K562 (cell line): ENCODE results near the gene EWSR1. TPM values are rescaled to one million over a fixed set of nuclear protein-coding genes. Genes with fewer than 3 reads are reported as not detected.

Experiments
- ARID2 ChIP-seq: fragments of 450-650 bp; IDR thresholded peaks from 2 replicates; pipeline ENCODE4 v1.6.1; 2017; ENCODE audit warnings: antibody characterized with exemption, mild to moderate bottlenecking
- CTBP1 ChIP-seq: fragments of 450-650 bp; IDR thresholded peaks from 2 replicates; pipeline ENCODE4 v1.6.1; 2016; ENCODE audit warnings: borderline replicate concordance
- ERF ChIP-seq: fragments of 450-650 bp; formaldehyde crosslinking; IDR thresholded peaks from 2 replicates; pipeline ENCODE4 v1.4.0; 2020; ENCODE audit warnings: mild to moderate bottlenecking, mixed read lengths
- ETV5 ChIP-seq: sonication (generic); formaldehyde crosslinking; IDR thresholded peaks from 2 replicates; pipeline ENCODE4 v1.4.0; 2020; ENCODE audit warnings: low read depth, mild to moderate bottlenecking, missing genetic modification reagents
- FOXK1 ChIP-seq: sonication (generic); formaldehyde crosslinking; IDR thresholded peaks from 2 replicates; pipeline ENCODE4 v1.8.0; 2022; ENCODE audit warnings: missing genetic modification reagents, mild to moderate bottlenecking, borderline replicate concordance
- MAFK ChIP-seq: IDR thresholded peaks from 2 replicates; pipeline ENCODE4 v1.6.1; 2011; ENCODE audit warnings: low read length, improper control_type of control experiment
- PRPF4 ChIP-seq: fragments of 200-400 bp; formaldehyde crosslinking; IDR thresholded peaks from one replicate; pipeline ENCODE4 v1.6.1; 2017; ENCODE audit warnings: low read length, low read depth, mild to moderate bottlenecking; ENCODE audit not compliant: insufficient read depth, poor library complexity, severe bottlenecking
- SPI1 ChIP-seq: IDR thresholded peaks from 2 replicates; pipeline ENCODE4 v1.6.1; 2011; ENCODE audit warnings: low read depth, low read length, control low read depth, borderline replicate concordance
- TCFL5 ChIP-seq: fragments of 250-450 bp; sonication (Bioruptor Pico); conservative IDR thresholded peaks from 2 replicates; pipeline ENCODE4 v1.6.1; 2021; ENCODE audit warnings: mild to moderate bottlenecking, moderate library complexity, matching md5 sums
- ZNF282 ChIP-seq: sonication (generic); formaldehyde crosslinking; IDR thresholded peaks from 2 replicates; pipeline ENCODE4 v1.8.1; 2023; ENCODE audit warnings: missing genetic modification reagents
- polyA plus RNA-seq, 8 experiments: library from polyadenylated mRNA; depleted of rRNA in 4 of 8; stranded (reverse) in 5 of 8; unstranded in 3 of 8; fragments of >200 nt; fragmentation: Nextera tagmentation in 2 of 8; fragmentation: Illumina TruSeq in 1 of 8; extraction: Ambion mirVana in 2 of 8; extraction: Trizol in 1 of 8; gene quantifications; 2 replicates each; pipeline versions ENCODE4 v1.2.1 to v1.2.3, GENCODE V29; 2011 to 2014; ENCODE audit warnings: inconsistent platforms in 1 of 8, missing spikeins in 1 of 8
- total RNA-seq, 7 experiments: library from RNA; depleted of rRNA in 6 of 7; stranded (reverse); fragments of >200 nt in 6 of 7; fragmentation: Illumina TruSeq in 2 of 7; extraction: Trizol in 2 of 7; gene quantifications; 2 replicates each; pipeline versions ENCODE4 v1.2.1 to v1.2.3, GENCODE V29; 2011 to 2021; ENCODE audit warnings: low replicate concordance in 1 of 7
- TF ChIP-seq, protein P1 (sequence below): fragments of 450-650 bp; conservative IDR thresholded peaks from 2 replicates; pipeline ENCODE4 v1.6.1; 2016; ENCODE audit warnings: missing genetic modification characterization, low read depth, mild to moderate bottlenecking, missing compliant biosample characterization, moderate library complexity
- TF ChIP-seq, protein P2 (sequence below), 2 experiments: fragments of 450-650 bp; IDR thresholded peaks; 2 replicates each; pipeline ENCODE4 v1.6.1; 2016
- TF ChIP-seq, protein P3 (sequence below): fragments of 450-650 bp; formaldehyde crosslinking; IDR thresholded peaks from 2 replicates; pipeline ENCODE4 v1.4.0; 2020; ENCODE audit warnings: mild to moderate bottlenecking, moderate library complexity
- TF ChIP-seq, protein P4 (sequence below), 2 experiments: fragments of 450-650 bp in 1 of 2; sonication (generic) in 1 of 2; formaldehyde crosslinking in 1 of 2; IDR thresholded peaks; 2 replicates each; pipeline versions ENCODE4 v1.7.1 to v1.9.0; 2016 to 2022; ENCODE audit warnings: inconsistent platforms in 1 of 2, mild to moderate bottlenecking in 1 of 2, missing genetic modification reagents in 1 of 2

Gene EWSR1
- total and polyA plus RNA-seq, 9 of the 15 experiments (the other 6 are each of a cell fraction or from before 2014, with no cell fraction given), result 83.3 to 450 (median 239) TPM

DNA sequence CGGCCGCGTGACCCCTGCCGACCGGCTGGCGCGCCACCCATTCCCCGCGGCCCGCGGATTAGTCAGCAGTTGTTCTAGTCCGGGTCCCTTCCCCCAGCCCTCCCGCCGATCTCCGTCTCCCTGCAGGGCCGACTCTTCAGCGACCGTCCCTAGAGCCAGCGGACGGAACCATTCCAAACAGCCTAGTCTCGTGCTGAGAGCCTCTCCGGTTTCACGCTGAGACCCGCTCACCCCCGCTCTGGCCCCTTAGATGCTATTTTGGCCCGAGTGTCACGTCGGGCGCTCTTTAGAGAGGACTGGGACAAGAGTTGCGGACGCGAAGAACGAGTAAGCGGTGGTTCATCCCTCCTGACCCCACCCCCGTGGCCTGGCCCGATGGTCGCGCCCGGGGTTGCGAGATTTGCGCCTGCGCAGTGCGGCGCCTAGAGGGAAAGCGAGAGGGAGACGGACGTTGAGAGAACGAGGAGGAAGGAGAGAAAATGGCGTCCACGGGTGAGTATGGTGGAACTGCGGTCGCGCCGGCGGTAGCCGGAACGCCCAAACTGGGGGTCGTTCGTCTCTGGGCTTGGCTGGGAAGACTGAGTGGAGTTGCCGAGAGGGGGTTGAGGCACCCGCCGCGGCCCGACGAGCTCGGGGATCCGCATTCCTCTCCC is at the start of gene EWSR1, which contains the start of gene RHBDD3 (continued):
- no peak for TF ChIP-seq ETV5 (CRISPR knock-in tag)
- TF ChIP-seq, protein P1, sequence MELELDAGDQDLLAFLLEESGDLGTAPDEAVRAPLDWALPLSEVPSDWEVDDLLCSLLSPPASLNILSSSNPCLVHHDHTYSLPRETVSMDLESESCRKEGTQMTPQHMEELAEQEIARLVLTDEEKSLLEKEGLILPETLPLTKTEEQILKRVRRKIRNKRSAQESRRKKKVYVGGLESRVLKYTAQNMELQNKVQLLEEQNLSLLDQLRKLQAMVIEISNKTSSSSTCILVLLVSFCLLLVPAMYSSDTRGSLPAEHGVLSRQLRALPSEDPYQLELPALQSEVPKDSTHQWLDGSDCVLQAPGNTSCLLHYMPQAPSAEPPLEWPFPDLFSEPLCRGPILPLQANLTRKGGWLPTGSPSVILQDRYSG (tag), result no peak
- TF ChIP-seq TCFL5 (CRISPR knock-in tag), result no peak
- TF ChIP-seq ZNF282, result no peak
- TF ChIP-seq PRPF4, result peak; percentile 77
- TF ChIP-seq FOXK1 (CRISPR knock-in tag), result no peak
- TF ChIP-seq, protein P2, sequence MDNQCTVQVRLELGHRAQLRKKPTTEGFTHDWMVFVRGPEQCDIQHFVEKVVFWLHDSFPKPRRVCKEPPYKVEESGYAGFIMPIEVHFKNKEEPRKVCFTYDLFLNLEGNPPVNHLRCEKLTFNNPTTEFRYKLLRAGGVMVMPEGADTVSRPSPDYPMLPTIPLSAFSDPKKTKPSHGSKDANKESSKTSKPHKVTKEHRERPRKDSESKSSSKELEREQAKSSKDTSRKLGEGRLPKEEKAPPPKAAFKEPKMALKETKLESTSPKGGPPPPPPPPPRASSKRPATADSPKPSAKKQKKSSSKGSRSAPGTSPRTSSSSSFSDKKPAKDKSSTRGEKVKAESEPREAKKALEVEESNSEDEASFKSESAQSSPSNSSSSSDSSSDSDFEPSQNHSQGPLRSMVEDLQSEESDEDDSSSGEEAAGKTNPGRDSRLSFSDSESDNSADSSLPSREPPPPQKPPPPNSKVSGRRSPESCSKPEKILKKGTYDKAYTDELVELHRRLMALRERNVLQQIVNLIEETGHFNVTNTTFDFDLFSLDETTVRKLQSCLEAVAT (IDR thresholded peaks at IDR 0.05), result peak in 1 of 2 experiments; percentile 41; a peak in 1 of 4 replicates
- TF ChIP-seq, protein P3, sequence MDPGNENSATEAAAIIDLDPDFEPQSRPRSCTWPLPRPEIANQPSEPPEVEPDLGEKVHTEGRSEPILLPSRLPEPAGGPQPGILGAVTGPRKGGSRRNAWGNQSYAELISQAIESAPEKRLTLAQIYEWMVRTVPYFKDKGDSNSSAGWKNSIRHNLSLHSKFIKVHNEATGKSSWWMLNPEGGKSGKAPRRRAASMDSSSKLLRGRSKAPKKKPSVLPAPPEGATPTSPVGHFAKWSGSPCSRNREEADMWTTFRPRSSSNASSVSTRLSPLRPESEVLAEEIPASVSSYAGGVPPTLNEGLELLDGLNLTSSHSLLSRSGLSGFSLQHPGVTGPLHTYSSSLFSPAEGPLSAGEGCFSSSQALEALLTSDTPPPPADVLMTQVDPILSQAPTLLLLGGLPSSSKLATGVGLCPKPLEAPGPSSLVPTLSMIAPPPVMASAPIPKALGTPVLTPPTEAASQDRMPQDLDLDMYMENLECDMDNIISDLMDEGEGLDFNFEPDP (CRISPR knock-in tag), result no peak
- peak; percentile 49; the same call in 1 of the 2 replicates for TF ChIP-seq CTBP1
- TF ChIP-seq, protein P4, sequence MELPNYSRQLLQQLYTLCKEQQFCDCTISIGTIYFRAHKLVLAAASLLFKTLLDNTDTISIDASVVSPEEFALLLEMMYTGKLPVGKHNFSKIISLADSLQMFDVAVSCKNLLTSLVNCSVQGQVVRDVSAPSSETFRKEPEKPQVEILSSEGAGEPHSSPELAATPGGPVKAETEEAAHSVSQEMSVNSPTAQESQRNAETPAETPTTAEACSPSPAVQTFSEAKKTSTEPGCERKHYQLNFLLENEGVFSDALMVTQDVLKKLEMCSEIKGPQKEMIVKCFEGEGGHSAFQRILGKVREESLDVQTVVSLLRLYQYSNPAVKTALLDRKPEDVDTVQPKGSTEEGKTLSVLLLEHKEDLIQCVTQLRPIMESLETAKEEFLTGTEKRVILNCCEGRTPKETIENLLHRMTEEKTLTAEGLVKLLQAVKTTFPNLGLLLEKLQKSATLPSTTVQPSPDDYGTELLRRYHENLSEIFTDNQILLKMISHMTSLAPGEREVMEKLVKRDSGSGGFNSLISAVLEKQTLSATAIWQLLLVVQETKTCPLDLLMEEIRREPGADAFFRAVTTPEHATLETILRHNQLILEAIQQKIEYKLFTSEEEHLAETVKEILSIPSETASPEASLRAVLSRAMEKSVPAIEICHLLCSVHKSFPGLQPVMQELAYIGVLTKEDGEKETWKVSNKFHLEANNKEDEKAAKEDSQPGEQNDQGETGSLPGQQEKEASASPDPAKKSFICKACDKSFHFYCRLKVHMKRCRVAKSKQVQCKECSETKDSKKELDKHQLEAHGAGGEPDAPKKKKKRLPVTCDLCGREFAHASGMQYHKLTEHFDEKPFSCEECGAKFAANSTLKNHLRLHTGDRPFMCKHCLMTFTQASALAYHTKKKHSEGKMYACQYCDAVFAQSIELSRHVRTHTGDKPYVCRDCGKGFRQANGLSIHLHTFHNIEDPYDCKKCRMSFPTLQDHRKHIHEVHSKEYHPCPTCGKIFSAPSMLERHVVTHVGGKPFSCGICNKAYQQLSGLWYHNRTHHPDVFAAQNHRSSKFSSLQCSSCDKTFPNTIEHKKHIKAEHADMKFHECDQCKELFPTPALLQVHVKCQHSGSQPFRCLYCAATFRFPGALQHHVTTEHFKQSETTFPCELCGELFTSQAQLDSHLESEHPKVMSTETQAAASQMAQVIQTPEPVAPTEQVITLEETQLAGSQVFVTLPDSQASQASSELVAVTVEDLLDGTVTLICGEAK (IDR thresholded peaks at IDR 0.05), result no peak
- TF ChIP-seq, protein P4 (CRISPR knock-in tag; IDR thresholded peaks at IDR 0.05), result no peak
- TF ChIP-seq ERF (CRISPR knock-in tag), result no peak
- no peak for TF ChIP-seq SPI1
- no peak for TF ChIP-seq ARID2
- TF ChIP-seq MAFK, result peak; percentile 41
